T47D (cell line): ENCODE results near the gene GCNA.

Experiments
- DNase-seq, 2 experiments: peaks; one replicate each; pipeline versions ENCODE4 v3.0.0 to v3.0.0-alpha.2; 2011 to 2012; ENCODE audit warnings: low read depth in 1 of 2, low spot score in 1 of 2
- JUND ChIP-seq: IDR thresholded peaks from 2 replicates; pipeline ENCODE4 v1.6.1; 2012; ENCODE audit warnings: low read depth
- in situ Hi-C: cut with HindIII; loops from 2 replicates; pipeline ENCODE4 v1.10.0; 2016; ENCODE audit warnings: low sequenced_read_pairs, low pct_unique_long_range_greater_than_20kb

GCNA gene

DNA sequence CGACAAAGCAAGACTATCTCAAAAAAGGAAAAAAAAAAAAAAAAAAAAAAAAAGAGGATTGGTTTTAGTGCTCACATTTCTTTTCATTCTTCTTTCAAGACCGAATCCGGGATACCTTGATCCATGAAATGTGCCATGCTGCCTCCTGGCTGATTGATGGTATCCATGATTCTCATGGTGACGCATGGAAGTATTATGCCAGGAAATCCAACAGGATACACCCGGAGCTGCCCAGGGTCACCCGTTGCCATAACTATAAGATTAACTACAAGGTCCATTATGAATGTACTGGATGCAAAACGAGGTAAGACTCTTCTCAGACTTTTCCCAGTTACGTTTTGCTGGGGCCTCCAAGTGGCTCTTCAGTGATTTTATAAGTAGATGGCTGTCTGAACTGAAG, 34.0 kb downstream of the GCNA start:
- TF ChIP-seq JUND, result no peak
- in situ Hi-C loops, result no loop called here
- DNase-seq, result no peak

DNA sequence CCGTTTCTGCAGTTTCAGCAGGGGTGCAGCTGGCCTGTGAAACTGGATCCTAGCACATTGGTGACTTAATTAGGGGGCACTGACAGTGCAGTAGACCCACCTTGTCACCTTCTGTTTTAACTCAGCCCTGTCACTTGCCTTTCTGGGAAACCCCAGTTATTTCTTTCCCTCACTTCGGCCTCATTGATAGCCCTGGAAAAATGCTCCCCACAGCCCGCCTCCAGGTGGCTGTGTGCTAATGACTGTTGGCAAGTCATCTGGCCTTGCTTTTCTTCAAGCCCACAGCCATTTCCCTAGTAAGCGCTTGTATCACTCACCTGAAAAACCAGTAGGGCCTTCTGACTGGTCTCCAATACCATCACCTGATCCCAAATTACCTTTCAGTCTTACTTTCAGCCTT, 36.8 kb downstream of the GCNA start:
- in situ Hi-C loops, result no loop called here
- TF ChIP-seq JUND, result no peak
- DNase-seq, result no peak

DNA sequence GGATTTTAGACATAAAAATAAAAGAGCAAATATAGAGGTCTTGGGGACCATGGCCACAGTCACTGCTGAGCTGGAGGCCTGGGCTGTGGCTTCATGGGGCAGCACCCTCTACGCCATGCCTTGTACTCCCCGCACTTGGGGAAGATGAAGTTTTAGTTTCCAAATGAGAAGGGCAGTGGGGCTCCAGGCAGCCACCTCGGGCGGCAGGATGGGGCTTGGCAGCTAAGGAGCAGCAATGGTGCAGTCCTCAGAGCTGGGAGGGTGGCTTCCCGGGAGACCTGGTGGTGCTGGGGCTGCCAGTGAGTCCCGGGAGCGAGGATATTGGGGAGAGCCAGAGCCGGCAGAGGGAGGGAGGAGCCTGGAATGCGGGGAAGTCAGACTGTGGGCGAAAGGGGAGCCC, 37.7 kb downstream of the GCNA start:
- in situ Hi-C loops, result no loop called here
- no peak for DNase-seq
- TF ChIP-seq JUND, result no peak

GRCh38 chrX:71616672-71617529, 38.7 kb downstream of the GCNA start:
- in situ Hi-C loops, result no loop called here
- no peak for DNase-seq
- TF ChIP-seq JUND, result no peak

DNA sequence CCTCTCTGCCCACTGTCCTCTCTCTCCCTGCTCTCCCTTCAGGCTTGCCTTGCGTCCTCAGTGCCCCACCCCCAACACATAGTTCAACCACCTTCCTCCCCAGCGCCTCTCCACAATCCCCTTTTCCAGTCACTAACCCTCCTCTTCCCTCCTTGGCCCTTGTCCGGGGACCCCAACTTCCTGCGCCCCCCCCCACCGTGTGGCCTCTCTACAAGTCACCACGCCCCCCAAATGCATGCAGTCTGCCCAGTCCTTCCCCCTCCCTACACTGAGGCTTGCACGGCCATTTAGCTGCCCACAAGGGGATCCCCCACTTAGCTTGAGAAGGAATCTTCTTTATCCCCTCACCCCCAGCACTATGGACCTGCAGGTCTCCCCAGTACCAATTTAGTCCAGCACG, 39.5 kb downstream of the GCNA start:
- in situ Hi-C loops, result no loop called here
- no peak for TF ChIP-seq JUND
- DNase-seq, result no peak

GRCh38 chrX:71618303-71618721, 40.1 kb downstream of the GCNA start, which contains the start of gene CXCR3:
Gene CXCR3 (minus strand): TSS chrX:71618511. CDS start chrX:71618449, 62 bp downstream.
- in situ Hi-C loops, result no loop called here
- no peak for TF ChIP-seq JUND
- DNase-seq, result no peak

DNA sequence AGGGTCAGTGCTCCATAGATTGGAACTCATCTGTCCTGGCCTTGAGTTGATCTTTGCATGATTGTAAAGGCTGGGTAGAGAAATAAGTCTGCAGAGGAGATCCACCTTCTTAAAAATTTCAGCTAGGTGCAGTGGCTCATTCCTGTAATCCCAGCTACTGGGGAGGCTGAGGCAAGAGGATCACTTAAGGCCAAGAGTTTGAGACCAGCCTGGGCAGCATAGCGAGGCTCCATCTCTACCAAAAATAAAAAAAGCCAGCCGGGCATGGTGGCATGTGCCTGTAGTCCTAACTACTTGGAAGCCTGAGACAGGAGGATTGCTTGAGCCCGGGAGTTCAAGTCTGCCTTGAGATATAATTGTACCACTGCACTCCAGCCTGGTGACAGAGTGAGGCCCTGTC, 40.5 kb downstream of the GCNA start:
- TF ChIP-seq JUND, result no peak

DNA sequence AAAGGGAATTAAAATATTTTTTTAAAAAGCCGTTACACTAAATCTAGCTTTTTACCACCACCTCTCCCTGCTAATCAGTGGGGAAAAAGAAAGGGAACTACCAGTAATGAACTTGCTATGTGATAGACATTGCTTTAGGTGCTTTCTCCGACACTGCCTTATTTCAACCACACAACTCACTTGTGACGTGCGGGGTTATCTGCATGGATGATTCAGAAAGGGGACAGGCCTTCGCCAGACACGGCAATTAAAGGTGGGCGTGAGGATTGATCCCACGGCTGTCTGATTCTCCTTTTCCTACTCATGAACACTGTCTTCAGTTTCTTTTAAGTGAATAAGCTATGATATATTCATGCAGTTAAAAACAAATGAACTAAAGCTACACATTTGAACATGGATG, 41.0 kb downstream of the GCNA start:
- in situ Hi-C loops, result no loop called here
- no peak for TF ChIP-seq JUND
- DNase-seq, result no peak

More for the DNA sequence above, 40.5 kb downstream of the GCNA start:
- in situ Hi-C loops, result no loop called here
- DNase-seq, result no peak

GRCh38 chrX:71619986-71620385, 41.7 kb downstream of the GCNA start:
- no peak for TF ChIP-seq JUND

GRCh38 chrX:71621603-71622002, 43.4 kb downstream of the GCNA start:
- in situ Hi-C loops, result no loop called here
- DNase-seq, result no peak
- no peak for TF ChIP-seq JUND

More at GRCh38 chrX:71619986-71620385, 41.7 kb downstream of the GCNA start:
- in situ Hi-C loops, result no loop called here
- no peak for DNase-seq

DNA sequence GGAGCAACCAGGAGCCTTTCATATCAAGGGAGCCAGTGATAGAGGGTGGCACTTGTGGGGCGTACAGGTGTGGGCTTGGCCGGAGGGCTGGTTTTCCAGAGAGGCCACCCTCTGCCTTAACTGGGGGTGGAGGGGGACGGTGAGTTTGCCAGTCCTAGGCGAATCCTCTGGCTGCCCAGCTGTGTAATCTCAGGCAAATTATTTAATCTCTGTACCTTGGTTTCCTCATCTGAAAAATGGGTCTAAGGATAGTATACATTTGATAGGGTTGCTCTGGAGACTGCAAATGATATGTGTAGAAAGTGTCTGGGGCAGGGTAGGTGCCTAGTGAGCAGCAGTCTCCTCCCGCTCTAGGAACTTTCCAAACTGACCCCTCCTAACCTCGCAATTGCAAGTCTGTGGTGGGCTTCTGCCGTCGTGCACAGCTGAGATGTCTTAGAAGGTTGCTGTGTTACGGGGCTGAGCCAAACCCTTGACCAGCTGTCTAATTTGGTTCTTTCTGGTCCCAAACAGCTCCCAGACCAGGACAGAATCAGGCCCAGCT, 43.9 kb downstream of the GCNA start:
- TF ChIP-seq JUND, result no peak
- DNase-seq, result no peak
- in situ Hi-C loops, result no loop called here

DNA sequence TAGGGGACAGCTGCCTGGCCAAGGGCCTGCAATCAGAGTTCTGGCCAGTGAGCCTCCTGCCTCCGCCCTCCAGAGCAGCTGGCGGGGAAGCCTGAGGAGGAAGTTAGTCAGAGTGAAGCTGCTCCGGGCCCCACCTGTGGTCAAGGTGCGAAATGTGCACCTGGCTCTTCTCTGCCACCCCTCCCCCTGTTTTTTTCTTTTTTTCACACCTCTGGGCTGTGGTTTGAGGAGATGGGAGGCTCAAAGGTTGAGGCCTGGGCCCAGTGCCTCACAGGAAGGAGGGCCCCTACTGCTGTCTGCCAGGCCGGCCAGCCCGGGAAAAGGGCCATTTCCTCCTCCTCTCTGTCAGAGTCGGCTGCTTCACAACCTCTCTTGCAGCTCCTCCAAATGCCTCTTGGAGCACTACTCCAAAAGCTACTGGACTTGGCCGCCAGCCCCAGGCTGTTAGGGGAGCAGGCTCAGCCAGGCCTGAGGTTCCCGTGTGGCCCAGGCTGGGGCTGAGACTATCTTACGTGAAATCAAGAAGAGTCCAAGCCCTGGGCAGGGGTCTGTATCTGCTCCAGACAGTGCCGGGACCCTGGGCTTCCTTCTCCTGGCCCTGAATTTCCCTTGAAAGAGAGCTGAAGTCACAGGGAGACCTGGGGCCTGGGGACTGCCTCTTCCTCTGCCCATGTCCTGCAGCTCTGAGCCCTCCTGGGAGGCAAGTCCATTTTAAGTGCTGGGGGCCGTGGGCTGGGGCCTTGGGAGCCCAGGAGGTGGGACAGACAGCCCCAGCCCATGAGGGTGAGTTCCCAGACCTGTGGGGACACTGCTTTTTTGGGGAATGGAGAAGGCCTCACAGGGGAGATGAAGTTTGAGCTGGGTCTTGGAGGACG, 44.6 kb downstream of the GCNA start:
- peak; percentile 42 to 68 for DNase-seq
- TF ChIP-seq JUND, result no peak
- in situ Hi-C loops, result no loop called here

GRCh38 chrX:71623714-71624113, 45.5 kb downstream of the GCNA start:
- TF ChIP-seq JUND, result no peak
- no peak for DNase-seq
- in situ Hi-C loops, result no loop called here
